HepG2 (cell line): ENCODE data around the gene NLRX1. TPM values are rescaled to one million over a fixed set of nuclear protein-coding genes. Genes with fewer than 3 reads are reported as not detected.

Source experiments
- ARID2 ChIP-seq: sonication (generic); formaldehyde crosslinking; IDR thresholded peaks from 2 replicates; pipeline ENCODE4 v1.8.1; 2022; ENCODE audit warnings: mild to moderate bottlenecking, missing genetic modification reagents, borderline replicate concordance
- ATF7-NPFF ChIP-seq: sonication (generic); formaldehyde crosslinking; IDR thresholded peaks from 2 replicates; pipeline ENCODE4 v1.8.1; 2023; ENCODE audit warnings: mild to moderate bottlenecking, low read depth, missing genetic modification reagents, moderate library complexity
- CEBPB ChIP-seq: IDR thresholded peaks from 2 replicates; pipeline ENCODE4 v1.6.1; 2011; ENCODE audit warnings: low read depth, low read length, improper control_type of control experiment, borderline replicate concordance
- EED ChIP-seq: sonication (generic); formaldehyde crosslinking; IDR thresholded peaks from 2 replicates; pipeline ENCODE4 v1.5.0; 2020; ENCODE audit warnings: mild to moderate bottlenecking, missing genetic modification reagents
- EZH2 ChIP-seq: conservative IDR thresholded peaks from 2 replicates; pipeline ENCODE4 v1.6.1; 2012; ENCODE audit warnings: mild to moderate bottlenecking, low read depth, low read length, moderate library complexity
- FOXK2 ChIP-seq: fragments of 450-650 bp; IDR thresholded peaks from 2 replicates; pipeline ENCODE4 v1.6.1; 2016
- KDM3A ChIP-seq: IDR thresholded peaks from 2 replicates; pipeline ENCODE4 v1.6.1; 2018; ENCODE audit warnings: low read depth, missing compliant biosample characterization
- MAFF ChIP-seq: IDR thresholded peaks from 2 replicates; pipeline ENCODE4 v1.6.1; 2011; ENCODE audit warnings: low read depth, low read length, improper control_type of control experiment
- MXI1 ChIP-seq: IDR thresholded peaks from 3 replicates; pipeline ENCODE4 v1.6.1; 2012; ENCODE audit warnings: low read depth, low read length, inconsistent platforms, borderline replicate concordance
- PRDM4 ChIP-seq: sonication (generic); formaldehyde crosslinking; IDR thresholded peaks from 2 replicates; pipeline ENCODE4 v1.9.0; 2021; ENCODE audit warnings: missing genetic modification reagents, borderline replicate concordance
- RXRB ChIP-seq: IDR thresholded peaks from 2 replicates; pipeline ENCODE4 v1.6.1; 2016; ENCODE audit warnings: borderline replicate concordance, missing genetic modification reagents, missing compliant biosample characterization
- SAP130 ChIP-seq: IDR thresholded peaks from 2 replicates; pipeline ENCODE4 v1.6.1; 2016; ENCODE audit warnings: low read depth
- SMC3 ChIP-seq: IDR thresholded peaks from 2 replicates; pipeline ENCODE4 v1.6.1; 2011; ENCODE audit warnings: low read length, improper control_type of control experiment
- SYNCRIP ChIP-seq: fragments of 200-400 bp; formaldehyde crosslinking; IDR thresholded peaks from 2 replicates; pipeline ENCODE4 v1.6.1; 2018; ENCODE audit warnings: mild to moderate bottlenecking, low read depth, low read length; ENCODE audit not compliant: insufficient read depth
- ZMAT3 ChIP-seq: sonication (generic); formaldehyde crosslinking; conservative IDR thresholded peaks from 2 replicates; pipeline ENCODE4 v1.7.0; 2021; ENCODE audit warnings: missing genetic modification reagents
- ZNF326 ChIP-seq: sonication (generic); formaldehyde crosslinking; IDR thresholded peaks from 2 replicates; pipeline ENCODE4 v1.4.0; 2020; ENCODE audit warnings: missing genetic modification reagents, borderline replicate concordance
- ZNF432 ChIP-seq: sonication (generic); formaldehyde crosslinking; IDR thresholded peaks from 2 replicates; pipeline ENCODE4 v1.5.0; 2020; ENCODE audit warnings: missing genetic modification reagents, mild to moderate bottlenecking, borderline replicate concordance
- ZNF510 ChIP-seq: sonication (generic); formaldehyde crosslinking; IDR thresholded peaks from 2 replicates; pipeline ENCODE4 v1.4.0; 2020; ENCODE audit warnings: low read depth, mild to moderate bottlenecking, missing genetic modification reagents
- ZNF607 ChIP-seq: sonication (generic); formaldehyde crosslinking; IDR thresholded peaks from 2 replicates; pipeline ENCODE4 v1.5.1; 2020; ENCODE audit warnings: missing genetic modification reagents, mild to moderate bottlenecking, borderline replicate concordance
- ZNF788 ChIP-seq: sonication (generic); formaldehyde crosslinking; IDR thresholded peaks from 2 replicates; pipeline ENCODE4 v1.5.0; 2020; ENCODE audit warnings: mild to moderate bottlenecking, missing genetic modification reagents, borderline replicate concordance
- polyA plus RNA-seq, 8 experiments: library from polyadenylated mRNA; depleted of rRNA in 3 of 8; stranded (reverse) in 7 of 8; unstranded in 1 of 8; fragments of >200 nt; fragmentation: Illumina TruSeq in 4 of 8; extraction: Trizol in 4 of 8; gene quantifications; 2 replicates each; pipeline versions ENCODE4 v1.2.1 to v1.2.3, GENCODE V29; 2011 to 2016; ENCODE audit warnings: low read depth in 4 of 8, missing spikeins in 1 of 8, mixed read lengths in 1 of 8; ENCODE audit not compliant: insufficient read depth in 1 of 8
- total RNA-seq, 5 experiments: library from RNA; depleted of rRNA; stranded (reverse); fragments of >200 nt; fragmentation: Illumina TruSeq; extraction: Trizol; gene quantifications; 2 replicates each; pipeline ENCODE4 v1.2.3, GENCODE V29; 2016; ENCODE audit warnings: low read depth in 1 of 5
- TF ChIP-seq, protein P1 (sequence below), 2 experiments: sonication (generic) in 1 of 2; formaldehyde crosslinking in 1 of 2; IDR thresholded peaks; 2 replicates each; pipeline versions ENCODE4 v1.4.0 to v1.6.1; 2018 to 2020; ENCODE audit warnings: missing genetic modification reagents in 2 of 2, borderline replicate concordance in 1 of 2, low read depth in 1 of 2, mild to moderate bottlenecking in 1 of 2, missing biosample characterization in 1 of 2
- TF ChIP-seq, protein P2 (sequence below): sonication (generic); formaldehyde crosslinking; IDR thresholded peaks from 2 replicates; pipeline ENCODE4 v1.5.0; 2020; ENCODE audit warnings: mild to moderate bottlenecking, missing genetic modification reagents, moderate library complexity
- TF ChIP-seq, protein P3 (sequence below): sonication (generic); formaldehyde crosslinking; IDR thresholded peaks from 2 replicates; pipeline ENCODE4 v1.4.0; 2020; ENCODE audit warnings: missing genetic modification reagents

The NLRX1 gene
- total and polyA plus RNA-seq, 2 of the 13 experiments (the other 11 are each of a cell fraction or from before 2014, with no cell fraction given): 8.7 to 11.0 TPM

DNA sequence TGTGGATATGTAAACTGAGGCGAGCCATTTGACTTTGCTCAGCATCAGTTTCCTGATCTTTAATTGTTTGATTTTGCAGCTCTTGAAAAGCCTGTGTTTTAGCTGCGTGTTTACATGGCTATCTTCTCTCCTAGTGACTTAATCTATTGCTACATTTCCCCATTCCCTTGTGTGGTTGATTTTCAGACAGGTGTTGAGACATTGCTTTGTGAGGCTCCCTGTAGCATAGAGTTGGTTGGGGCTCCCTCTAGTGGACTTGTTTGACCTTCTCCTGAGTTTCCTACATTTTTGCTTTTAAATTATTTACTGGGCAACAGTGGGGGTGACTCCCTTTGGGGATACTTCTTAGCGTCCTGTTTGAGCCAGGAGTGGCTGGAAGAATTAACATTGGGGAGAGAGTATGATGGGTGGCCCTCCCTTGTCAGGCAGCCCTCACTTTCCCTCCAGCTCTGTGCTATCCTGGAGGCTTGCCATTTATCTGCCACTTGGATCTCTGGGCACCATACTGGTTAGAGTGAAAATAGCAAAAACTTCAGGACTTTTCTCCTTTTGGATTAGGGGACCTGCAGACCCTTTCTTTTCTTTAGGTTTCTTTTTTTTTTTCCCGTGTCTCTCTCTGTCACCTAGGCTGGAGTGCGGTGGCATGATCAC, 28.4 kb downstream of the NLRX1 start (continued):
- TF ChIP-seq, protein P1, sequence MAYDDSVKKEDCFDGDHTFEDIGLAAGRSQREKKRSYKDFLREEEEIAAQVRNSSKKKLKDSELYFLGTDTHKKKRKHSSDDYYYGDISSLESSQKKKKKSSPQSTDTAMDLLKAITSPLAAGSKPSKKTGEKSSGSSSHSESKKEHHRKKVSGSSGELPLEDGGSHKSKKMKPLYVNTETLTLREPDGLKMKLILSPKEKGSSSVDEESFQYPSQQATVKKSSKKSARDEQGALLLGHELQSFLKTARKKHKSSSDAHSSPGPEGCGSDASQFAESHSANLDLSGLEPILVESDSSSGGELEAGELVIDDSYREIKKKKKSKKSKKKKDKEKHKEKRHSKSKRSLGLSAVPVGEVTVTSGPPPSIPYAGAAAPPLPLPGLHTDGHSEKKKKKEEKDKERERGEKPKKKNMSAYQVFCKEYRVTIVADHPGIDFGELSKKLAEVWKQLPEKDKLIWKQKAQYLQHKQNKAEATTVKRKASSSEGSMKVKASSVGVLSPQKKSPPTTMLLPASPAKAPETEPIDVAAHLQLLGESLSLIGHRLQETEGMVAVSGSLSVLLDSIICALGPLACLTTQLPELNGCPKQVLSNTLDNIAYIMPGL (CRISPR knock-in tag; IDR thresholded peaks at IDR 0.05; ENCODE audit: borderline replicate concordance in 1 of 2, low read depth in 1 of 2): peak in 1 of 2 experiments; percentile 36; a peak in 2 of 4 replicates
- no peak for TF ChIP-seq KDM3A (CRISPR knock-in tag)
- no peak for TF ChIP-seq EED (CRISPR knock-in tag)
- no peak for TF ChIP-seq ZNF510 (CRISPR knock-in tag)
- TF ChIP-seq, protein P2, sequence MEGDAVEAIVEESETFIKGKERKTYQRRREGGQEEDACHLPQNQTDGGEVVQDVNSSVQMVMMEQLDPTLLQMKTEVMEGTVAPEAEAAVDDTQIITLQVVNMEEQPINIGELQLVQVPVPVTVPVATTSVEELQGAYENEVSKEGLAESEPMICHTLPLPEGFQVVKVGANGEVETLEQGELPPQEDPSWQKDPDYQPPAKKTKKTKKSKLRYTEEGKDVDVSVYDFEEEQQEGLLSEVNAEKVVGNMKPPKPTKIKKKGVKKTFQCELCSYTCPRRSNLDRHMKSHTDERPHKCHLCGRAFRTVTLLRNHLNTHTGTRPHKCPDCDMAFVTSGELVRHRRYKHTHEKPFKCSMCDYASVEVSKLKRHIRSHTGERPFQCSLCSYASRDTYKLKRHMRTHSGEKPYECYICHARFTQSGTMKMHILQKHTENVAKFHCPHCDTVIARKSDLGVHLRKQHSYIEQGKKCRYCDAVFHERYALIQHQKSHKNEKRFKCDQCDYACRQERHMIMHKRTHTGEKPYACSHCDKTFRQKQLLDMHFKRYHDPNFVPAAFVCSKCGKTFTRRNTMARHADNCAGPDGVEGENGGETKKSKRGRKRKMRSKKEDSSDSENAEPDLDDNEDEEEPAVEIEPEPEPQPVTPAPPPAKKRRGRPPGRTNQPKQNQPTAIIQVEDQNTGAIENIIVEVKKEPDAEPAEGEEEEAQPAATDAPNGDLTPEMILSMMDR (CRISPR knock-in tag): peak; percentile 86
- TF ChIP-seq SMC3: peak; percentile 87
- peak; percentile 55 for TF ChIP-seq SAP130
- peak; percentile 88 for TF ChIP-seq CEBPB
- TF ChIP-seq ZNF607 (CRISPR knock-in tag): no peak
- TF ChIP-seq MAFF: no peak
- TF ChIP-seq ZNF788 (CRISPR knock-in tag): no peak
- TF ChIP-seq MXI1: peak; percentile 11; the same call in 1 of the 3 replicates
- no peak for TF ChIP-seq SYNCRIP
- TF ChIP-seq ATF7-NPFF: no peak
- TF ChIP-seq ZNF326 (CRISPR knock-in tag): no peak
- TF ChIP-seq ARID2 (CRISPR knock-in tag): no peak
- TF ChIP-seq FOXK2: peak; percentile 64; the same call in 1 of the 2 replicates
- no peak for TF ChIP-seq EZH2
- TF ChIP-seq ZMAT3 (CRISPR knock-in tag): no peak
- TF ChIP-seq, protein P3, sequence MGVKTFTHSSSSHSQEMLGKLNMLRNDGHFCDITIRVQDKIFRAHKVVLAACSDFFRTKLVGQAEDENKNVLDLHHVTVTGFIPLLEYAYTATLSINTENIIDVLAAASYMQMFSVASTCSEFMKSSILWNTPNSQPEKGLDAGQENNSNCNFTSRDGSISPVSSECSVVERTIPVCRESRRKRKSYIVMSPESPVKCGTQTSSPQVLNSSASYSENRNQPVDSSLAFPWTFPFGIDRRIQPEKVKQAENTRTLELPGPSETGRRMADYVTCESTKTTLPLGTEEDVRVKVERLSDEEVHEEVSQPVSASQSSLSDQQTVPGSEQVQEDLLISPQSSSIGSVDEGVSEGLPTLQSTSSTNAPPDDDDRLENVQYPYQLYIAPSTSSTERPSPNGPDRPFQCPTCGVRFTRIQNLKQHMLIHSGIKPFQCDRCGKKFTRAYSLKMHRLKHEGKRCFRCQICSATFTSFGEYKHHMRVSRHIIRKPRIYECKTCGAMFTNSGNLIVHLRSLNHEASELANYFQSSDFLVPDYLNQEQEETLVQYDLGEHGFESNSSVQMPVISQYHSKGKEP (CRISPR knock-in tag): no peak
- TF ChIP-seq ZNF432 (CRISPR knock-in tag): no peak
- TF ChIP-seq RXRB (CRISPR knock-in tag): peak; percentile 21; the same call in 1 of the 2 replicates
- no peak for TF ChIP-seq PRDM4
